GM19193 (cell line): ENCODE measurements around the gene PTPRE.

Source experiments
- POLR2A ChIP-seq: IDR thresholded peaks from 4 replicates; pipeline ENCODE4 v1.6.1; 2011; ENCODE audit not compliant: insufficient read depth, insufficient read length; ENCODE audit errors: extremely low read depth

Gene PTPRE

DNA sequence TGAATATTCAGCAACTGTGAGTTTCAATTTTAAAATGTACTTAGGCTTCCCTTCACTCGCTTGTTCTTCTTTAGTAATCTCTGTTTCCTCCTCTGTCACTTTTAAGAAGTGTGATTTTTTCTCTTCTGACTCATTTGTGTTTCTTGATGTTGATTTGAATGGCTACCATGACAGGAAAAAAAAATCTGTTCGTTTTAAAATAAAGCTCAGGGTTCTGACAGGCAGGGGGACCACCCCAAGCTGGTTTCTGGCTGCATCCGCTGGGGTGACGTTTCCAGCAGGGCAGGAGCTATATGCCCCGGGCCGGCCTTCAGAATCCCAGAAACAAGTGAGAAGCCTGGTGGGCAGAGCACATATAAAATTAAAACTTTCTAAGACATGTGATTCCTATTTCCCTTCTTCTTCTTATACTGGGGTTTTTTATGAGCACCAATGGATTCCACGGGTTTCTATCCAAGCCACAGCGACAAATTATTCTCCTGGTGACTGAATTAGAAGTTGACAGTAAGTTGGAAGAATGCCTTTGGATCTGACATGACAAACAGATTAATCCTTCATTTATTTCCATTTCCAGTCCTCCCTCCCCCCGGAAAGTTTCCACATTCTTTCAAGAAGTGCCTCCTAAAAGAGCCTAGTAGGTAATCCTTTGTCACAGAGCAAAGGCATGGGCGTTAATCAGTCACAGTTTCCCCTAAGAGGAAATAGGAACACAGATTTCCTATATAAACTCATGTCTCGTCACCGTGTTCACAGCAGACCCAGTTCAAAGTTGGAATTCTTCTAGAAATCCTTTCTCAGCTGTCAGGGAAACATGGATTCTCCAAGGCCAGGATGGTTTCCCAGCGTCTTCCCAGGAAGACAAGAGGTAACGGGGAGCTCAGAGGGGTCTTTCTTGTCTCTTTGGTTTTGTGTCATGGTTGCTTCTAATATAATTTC, 79.9 kb downstream of the PTPRE start:
- no peak for TF ChIP-seq POLR2A

DNA sequence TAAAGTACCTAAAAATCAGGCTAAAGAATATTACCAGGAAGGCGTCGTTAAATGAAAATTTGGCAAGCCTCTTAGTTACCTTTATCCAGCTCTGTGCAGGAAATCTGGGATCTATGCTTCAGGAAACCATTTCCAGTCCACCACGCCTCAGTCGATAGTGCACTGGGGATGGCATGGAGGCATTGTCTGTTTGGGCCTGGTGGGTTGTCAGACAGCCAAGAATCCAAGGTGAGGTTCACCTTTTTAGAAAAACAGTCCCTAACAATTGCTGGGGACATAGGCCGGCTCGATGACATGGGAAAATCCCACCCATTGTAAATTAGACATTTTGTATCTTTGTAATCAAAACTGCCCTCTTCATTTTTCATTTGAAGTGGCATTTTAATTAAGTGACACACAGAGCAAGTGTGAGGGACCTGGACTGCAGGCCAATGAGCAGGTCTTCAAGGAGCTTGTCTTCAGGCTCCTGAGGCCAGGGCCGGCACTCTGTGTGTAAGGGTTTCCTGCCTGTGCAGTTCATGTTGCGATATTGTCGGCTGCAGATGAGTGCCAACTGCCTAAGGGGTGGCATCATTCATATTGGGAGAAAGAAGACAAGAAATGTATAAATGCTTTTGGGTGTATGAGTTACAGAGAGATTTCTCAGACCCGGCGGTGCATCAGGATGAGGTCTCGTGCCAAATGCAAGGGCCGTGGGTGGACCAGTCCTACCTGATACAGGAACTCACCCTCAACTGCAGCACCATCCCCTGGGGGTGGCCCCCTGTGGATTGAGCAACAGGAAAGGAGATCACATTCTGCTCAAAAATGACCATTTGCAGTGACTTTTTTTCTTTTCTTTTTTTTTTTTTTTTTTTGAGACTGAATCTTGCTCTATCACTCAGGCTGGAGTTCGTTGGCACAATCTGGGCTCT, 80.8 kb downstream of the PTPRE start:
- TF ChIP-seq POLR2A: no peak

DNA sequence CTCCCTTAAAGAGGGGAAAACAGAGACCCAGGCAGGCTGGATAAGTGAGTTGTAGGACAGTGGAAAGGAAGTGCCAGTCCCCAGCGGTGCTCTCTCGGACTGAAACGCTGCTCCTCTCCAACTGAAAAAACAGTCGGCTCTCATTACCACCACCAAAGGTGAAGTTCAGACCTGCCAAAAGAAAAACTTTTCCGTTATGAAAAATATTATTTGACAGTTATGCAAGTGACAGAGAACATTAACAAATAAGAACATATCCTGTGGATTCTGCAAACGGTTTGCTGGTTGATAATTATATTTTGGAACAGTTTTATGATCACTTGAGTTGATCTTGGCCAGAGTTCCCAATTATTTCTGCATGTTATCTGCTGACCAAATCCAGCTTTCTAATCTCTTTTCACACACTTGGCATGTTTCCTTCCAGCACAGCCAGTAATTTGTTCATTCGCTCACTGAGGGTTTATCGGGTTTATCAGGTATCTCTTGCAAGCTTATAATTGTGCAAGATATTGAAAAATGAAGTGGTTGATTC, 82.6 kb downstream of the PTPRE start:
- no peak for TF ChIP-seq POLR2A

DNA sequence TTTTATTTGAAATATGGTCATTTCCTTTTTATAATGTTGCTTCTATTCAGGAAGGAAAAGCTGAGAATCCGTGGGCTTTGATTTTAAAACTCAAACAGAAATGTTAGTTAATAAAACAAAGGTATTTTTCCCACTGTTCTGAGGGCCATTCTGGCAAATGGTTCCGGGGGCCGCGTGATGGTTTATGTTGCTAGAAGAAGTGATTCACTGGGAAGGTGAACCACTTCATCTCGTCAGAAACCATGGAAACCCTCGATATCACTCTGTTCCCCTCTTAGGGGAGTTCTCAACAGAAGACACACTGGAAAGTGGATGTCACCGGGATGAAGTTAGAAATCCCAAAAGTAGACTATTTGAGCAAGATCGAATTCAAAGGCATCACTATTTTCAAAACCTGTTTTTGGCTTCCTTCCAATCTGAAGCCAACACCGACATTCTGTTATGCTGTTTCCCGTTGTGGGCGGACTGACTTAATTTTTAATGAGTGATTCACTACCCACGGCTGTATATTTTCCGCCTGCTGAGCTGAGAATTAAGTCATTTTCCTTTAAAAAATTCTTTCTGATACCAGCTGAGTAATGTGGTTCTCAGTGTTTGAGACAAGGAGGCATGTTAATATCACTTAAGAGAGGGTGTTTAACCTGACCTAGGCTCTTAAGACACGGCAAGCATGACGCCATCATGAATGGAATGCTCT, 84.1 kb downstream of the PTPRE start:
- TF ChIP-seq POLR2A: no peak

DNA sequence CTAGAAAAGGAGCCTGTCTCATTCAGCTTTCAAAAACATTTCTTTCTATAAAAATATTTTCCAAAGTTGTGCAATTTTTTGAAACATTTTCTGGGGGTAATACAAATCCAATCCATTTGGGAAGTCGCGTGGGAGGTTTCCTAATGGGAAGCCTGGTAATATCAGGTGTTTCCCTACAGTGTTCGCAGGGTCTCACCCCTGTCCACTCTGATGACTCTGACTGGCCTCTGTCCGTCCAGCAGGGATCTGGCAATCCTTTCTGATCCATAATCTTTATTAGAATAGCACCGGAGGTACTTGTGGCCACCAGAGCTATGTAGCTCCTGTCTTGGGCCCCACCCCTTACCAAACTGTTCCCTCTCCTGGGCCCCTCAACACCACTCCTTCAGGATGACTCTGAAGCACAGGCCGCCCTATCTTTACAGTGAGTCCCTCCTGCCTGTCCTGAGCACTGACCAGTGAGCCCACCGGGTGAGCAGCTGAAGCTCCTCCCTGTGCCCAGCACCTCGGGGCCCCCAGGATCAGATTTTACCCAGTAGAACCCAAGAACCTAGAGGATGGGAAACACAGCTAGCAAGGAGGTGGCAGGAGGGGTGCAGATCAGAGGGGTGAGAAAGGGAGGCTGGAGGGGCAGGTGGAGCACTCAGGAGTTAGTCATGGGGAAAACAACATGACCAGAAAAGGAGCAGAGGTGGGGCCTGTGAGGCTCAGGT, 84.8 kb downstream of the PTPRE start:
- TF ChIP-seq POLR2A: no peak

DNA sequence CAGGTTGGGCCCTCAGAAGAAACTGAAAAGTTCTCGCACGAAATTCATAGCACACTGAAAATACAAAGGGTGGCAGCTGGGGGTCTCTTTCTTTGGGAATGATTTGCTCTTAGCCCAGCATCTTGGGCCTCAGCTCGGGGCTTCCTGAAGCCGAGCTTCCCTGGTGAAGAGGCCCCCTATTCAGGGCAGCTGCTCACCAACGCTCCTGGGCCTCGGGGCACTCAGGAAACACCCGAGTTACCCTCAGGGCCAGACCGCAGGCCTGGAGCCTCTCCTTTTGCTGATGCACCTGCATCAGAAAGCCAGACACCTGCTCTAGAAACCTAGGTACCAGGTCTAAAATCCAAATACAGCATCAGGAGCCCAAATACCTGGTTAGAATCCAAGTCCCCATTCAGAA, 85.5 kb downstream of the PTPRE start:
- TF ChIP-seq POLR2A: no peak

DNA sequence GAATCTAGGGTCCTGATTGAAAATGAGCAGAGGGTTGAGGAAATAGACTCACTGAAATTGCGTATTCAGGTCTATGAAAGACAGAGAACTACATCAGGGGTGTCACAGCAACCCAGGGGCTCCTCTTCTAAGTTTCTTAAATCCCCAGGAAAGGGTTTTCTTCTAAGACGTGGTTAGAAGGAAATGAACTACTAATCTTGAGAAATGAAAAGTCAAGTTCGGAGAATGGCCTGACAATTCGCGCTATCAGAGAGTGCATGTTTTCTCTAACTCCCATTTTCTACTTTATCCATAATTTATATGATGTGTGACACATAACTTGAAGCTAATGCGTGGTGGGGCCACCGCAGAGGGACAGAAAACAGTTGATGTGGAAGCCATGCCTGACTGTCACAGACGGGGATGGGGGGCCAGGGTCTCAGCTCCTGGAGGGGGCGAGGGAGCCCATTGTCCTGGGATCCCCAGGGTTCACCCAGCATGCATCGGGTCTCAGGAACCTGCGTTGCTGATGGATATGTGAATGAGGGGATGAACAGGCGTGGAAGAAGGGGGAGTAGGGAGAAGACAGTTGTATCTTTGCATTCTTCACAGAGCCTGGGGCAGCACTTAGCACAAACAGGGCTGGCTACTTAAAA, 86.3 kb downstream of the PTPRE start:
- no peak for TF ChIP-seq POLR2A

DNA sequence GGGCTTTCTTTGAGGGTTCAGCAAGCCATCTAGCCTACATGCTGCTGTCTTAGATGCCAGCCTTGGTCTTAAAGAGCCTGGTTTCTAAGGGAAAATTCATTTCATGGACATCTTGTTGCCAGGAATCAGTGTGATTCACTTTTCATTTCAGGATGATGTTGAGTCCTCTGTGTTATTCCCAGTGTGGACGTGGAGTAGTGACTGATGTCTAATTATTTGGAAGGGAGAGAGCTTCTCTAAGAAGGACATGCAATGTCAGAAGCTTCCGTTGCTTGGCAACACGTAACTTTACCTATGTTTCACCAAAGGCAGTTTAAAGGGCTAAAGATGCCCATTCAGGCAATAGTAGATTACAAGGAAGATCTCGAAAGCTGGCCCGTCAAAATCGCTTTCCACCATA, 89.0 kb downstream of the PTPRE start:
- TF ChIP-seq POLR2A: no peak

DNA sequence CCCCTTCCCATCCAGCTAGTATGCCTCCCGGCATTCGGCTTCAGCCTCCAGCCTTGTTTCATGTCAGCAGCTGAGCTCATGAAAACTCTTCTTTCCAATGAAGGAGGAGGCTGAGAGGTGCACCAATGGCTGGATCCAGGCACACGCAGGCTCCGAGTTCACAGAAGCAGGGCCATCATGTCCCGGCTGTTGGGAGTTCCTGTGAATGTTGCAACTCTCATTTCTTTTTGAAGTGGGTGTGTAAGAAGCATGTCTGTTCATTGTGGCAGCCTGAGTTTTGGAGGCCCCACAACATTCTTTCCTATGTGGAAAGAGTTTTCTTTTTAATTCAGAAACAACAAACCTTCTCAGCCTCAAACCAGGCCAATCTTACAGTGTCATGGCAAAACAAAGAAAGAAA, 89.7 kb downstream of the PTPRE start:
- no peak for TF ChIP-seq POLR2A

DNA sequence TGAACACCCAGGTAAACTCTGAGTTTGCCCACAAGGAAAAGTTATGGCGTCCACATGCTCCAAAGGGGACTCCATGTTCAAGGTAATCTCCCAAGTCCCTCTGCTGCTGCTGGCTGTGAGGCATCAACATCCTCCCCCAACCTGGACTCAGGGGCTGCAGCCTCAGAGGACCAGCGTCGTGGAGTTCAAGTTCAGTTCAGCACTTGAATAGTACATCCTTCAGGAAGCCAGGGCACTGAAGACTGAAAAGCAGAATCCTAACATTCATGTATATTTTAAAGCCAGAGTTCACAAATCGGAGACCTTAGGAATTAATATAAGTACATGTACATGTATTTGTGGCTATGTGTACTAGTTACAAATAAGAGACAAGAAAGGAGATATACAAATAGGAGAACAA, 90.4 kb downstream of the PTPRE start:
- no peak for TF ChIP-seq POLR2A

DNA sequence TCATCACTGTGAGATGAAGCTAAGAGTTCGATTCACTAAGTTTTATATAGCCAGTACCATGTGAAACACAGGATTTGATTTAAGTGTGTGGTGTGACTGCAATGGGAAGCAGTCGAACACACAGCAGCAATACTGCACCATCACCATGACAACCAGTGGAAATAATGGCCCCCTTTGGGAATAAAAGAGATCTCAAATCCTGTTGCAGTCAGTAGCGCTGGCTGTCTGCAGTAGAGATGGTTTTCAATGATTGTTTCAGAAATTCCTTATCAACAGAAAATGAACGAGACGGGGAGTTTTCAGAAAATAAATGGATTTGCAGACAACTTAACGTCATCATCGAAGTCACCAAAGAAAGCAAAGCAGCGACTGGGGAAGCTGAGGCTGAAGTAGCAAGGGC, 91.0 kb downstream of the PTPRE start:
- TF ChIP-seq POLR2A: no peak

DNA sequence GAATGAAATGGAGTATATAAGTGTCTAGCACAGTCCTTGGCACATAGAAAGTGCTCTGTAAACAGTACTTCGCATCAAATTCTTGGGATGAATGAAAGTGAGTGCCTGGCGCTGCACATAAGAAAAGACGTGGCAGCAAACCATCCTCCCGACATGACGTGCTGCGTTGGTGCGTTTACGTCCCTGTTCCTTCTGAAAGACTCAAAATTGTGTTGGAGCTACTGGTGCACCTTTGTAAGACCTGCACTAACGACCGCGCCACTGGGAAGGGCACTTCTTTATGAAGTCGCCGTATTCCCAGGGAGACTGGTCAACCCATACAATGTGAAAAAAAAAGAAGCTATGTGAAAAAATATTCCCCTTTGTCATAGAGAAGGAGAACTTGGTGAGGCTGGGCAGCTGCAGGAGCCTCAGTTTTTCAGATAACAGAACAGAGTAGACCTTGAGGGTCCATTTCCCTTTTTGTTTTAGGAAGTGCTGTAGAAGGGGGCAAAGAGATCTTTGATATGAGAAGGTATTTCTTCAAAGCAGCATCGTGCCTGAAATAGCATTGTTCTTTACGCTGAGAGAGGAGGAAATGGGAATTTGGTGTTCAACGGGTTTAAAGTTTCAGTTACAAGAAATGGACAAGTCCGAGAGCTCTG, 91.7 kb downstream of the PTPRE start:
- TF ChIP-seq POLR2A: no peak
